HL-60 (cell line): ENCODE data around the gene ESR2.

Experiments used
- DNase-seq, 2 experiments: peaks; one replicate each; pipeline ENCODE4 v3.0.0-alpha.2; 2010 to 2020; ENCODE audit warnings: low read depth in 1 of 2, low spot score in 1 of 2
- H3K27ac ChIP-seq: fragments of 250-450 bp; sonication (Bioruptor Pico); replicated peaks from 2 replicates; pipeline ENCODE4 v1.5.1; 2020; ENCODE audit warnings: mild to moderate bottlenecking, moderate library complexity
- H3K27me3 ChIP-seq: fragments of 250-450 bp; sonication (Bioruptor Pico); 2 replicates; pipeline ENCODE4 v1.5.1; 2021; ENCODE audit warnings: mild to moderate bottlenecking, moderate library complexity; ENCODE audit not compliant: insufficient read depth, poor library complexity, severe bottlenecking
- H3K4me3 ChIP-seq: replicated peaks from 2 replicates; pipeline ENCODE4 v1.5.1; 2011; ENCODE audit warnings: mild to moderate bottlenecking, control low read depth, low read length; ENCODE audit not compliant: insufficient read depth
- CTCF ChIP-seq: IDR thresholded peaks from one replicate; pipeline ENCODE4 v1.5.1; 2011; ENCODE audit warnings: low read length, control low read depth, inconsistent platforms; ENCODE audit not compliant: insufficient read depth
- GABPA ChIP-seq: IDR thresholded peaks from 2 replicates; pipeline ENCODE4 v1.6.1; 2012; ENCODE audit warnings: low read depth
- POLR2AphosphoS5 ChIP-seq: IDR thresholded peaks from 2 replicates; pipeline ENCODE4 v1.6.1; 2012; ENCODE audit warnings: low read depth
- REST ChIP-seq: IDR thresholded peaks from 2 replicates; pipeline ENCODE4 v1.6.1; 2012; ENCODE audit warnings: low read depth; ENCODE audit not compliant: insufficient replicate concordance
- SPI1 ChIP-seq: IDR thresholded peaks from 2 replicates; pipeline ENCODE4 v1.6.1; 2012; ENCODE audit warnings: low read depth, mild to moderate bottlenecking, borderline replicate concordance

ESR2 gene

GRCh38 chr14:64253672-64254071 lies 40.5 kb downstream of the ESR2 start:
- no peak for TF ChIP-seq SPI1
- no peak for TF ChIP-seq POLR2AphosphoS5
- TF ChIP-seq REST: no peak
- TF ChIP-seq GABPA: no peak
- no peak for TF ChIP-seq CTCF
- no peak overlapping the region for H3K4me3 ChIP-seq
- no peak overlapping the region for H3K27ac ChIP-seq
- DNase-seq: no peak
- H3K27me3 ChIP-seq: no peaks in the 10 kb centered on the region

- H3K27me3 ChIP-seq: no peaks in the 10 kb centered on the region
- no peak overlapping the region for H3K27ac ChIP-seq
- H3K4me3 ChIP-seq: no peak overlapping the region
- TF ChIP-seq GABPA (no peak), REST (no peak), POLR2AphosphoS5 (no peak), SPI1 (no peak), CTCF (no peak)
- DNase-seq: no peak
Observed at GRCh38 chr14:64249363-64249762, 44.8 kb downstream of the ESR2 start.

- no peak overlapping the region for H3K4me3 ChIP-seq
- no peak for TF ChIP-seq SPI1
- no peak for TF ChIP-seq GABPA
- TF ChIP-seq REST: no peak
- TF ChIP-seq CTCF: no peak
- no peak for TF ChIP-seq POLR2AphosphoS5
- no peak overlapping the region for H3K27ac ChIP-seq
- DNase-seq: no peak
- H3K27me3 ChIP-seq: no peaks in the 10 kb centered on the region
Observed at GRCh38 chr14:64248689-64249088, 45.5 kb downstream of the ESR2 start.
